ENCODE data around the gene P3H3. TPM values are rescaled to one million over a fixed set of nuclear protein-coding genes. Genes with fewer than 3 reads are reported as not detected.

P3H3 gene
- total and polyA plus RNA-seq, 9 of the 15 experiments (the other 6 are each of a cell fraction or from before 2014, with no cell fraction given) = 0.03 to 15.0 (median 4.8) TPM

DNA sequence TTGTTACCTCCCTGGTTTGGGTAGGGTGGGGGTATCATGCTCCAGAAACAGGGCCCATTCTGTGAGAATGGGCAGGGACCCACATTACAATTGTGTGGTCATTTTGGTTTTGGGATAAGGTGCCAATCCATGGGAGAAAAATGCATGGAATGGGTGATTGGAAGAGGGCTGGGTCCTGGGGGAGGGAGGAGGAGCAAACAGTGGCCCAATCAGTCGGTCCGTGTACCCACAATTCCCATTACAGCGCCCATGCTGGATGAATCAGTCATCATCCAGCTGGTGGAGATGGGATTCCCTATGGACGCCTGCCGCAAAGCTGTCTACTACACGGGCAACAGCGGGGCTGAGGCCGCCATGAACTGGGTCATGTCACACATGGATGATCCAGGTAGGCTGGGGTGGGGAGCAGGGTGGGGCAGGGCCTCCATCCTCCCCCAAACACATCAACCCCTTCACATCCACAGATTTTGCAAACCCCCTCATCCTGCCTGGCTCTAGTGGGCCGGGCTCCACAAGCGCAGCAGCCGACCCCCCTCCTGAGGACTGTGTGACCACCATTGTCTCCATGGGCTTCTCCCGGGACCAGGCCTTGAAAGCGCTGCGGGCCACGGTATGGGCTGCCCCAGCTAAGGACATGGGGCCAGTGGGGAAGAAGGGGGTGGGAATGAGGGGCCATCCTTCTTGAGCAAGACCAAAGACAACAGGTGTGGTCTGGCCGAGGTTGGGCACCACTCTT is 35.5 kb downstream of the P3H3 start:
- no peaks in the 10 kb centered on the region for H3K9me3 ChIP-seq (replicated peaks; ENCODE audit: control insufficient read depth, insufficient read depth, low read depth, low read length)
- H3K4me3 ChIP-seq = no peak overlapping the region
- no peak overlapping the region for H3K4me2 ChIP-seq (ENCODE audit: insufficient read depth, low read length)
- ChIA-PET POLR2A (interaction anchor here (0.9 to 11.3 kb wide), 3 partner anchors 8 to 10 kb away, joined by 3 to 174 read pairs (median 4); partner anchors contain the start of genes CDCA3, SPSB2 and USP5), CTCF (ENCODE audit: low intra/inter-chr PET ratio) (no interaction called here)
- no peak overlapping the region for H2AFZ ChIP-seq (ENCODE audit: low read depth, low read length)
- H3K9ac ChIP-seq (ENCODE audit: insufficient read depth in 1 of 2, low read depth in 2 of 2, low read length in 2 of 2) = no peak overlapping the region; a peak in 1 of 4 replicates
- intact Hi-C loops (cut with micrococcal nuclease) = no loop called here
- no peak overlapping the region for H3K27ac ChIP-seq (ENCODE audit: extremely low read depth, low read depth, low read length)
- peaks cover 71% of the 10 kb centered on the region; the same call in 2 of the 3 replicates for H3K36me3 ChIP-seq (ENCODE audit: control insufficient read depth, insufficient read depth, low read length)
- no peaks in the 10 kb centered on the region for H3K27me3 ChIP-seq (ENCODE audit: control insufficient read depth in 2 of 2, insufficient read depth in 2 of 2, low read length in 2 of 2)
- in situ Hi-C loops (cut with MboI) = no loop called here
- H3K79me2 ChIP-seq (ENCODE audit: control insufficient read depth, insufficient read depth, low read length) = peaks cover 19% of the 10 kb centered on the region
- FAIRE-seq = no peak
- ATAC-seq = no peak
- H4K20me1 ChIP-seq (replicated peaks; ENCODE audit: control insufficient read depth, insufficient read depth, low read length) = peaks cover 9% of the 10 kb centered on the region; the same call in 1 of the 2 replicates
- no TSS peak for BruUV-seq (replicated peaks)
- 92% methylated on average over 7 of the region's 16 CpGs for WGBS (ENCODE audit: insufficient coverage, low coverage, missing lambda C conversion rate)
- no peaks in the 10 kb centered on the region for H3K9me1 ChIP-seq (ENCODE audit: control insufficient read depth, insufficient read depth, low read length)
- DNase-seq (ENCODE audit: extremely low read depth in 1 of 4, low spot score in 3 of 4) = no peak
- H3K4me1 ChIP-seq (replicated peaks in 1 of 2; ENCODE audit: control insufficient read depth in 2 of 2, insufficient read depth in 2 of 2, low read length in 2 of 2) = peaks cover 14 to 23% of the 10 kb centered on the region in 2 experiments; a peak in 4 of 5 replicates
- TF ChIP-seq NCOR1 (IDR thresholded peaks at IDR 0.05) (no peak), ARID1B (IDR thresholded peaks at IDR 0.05) (no peak), ZNF589 (CRISPR knock-in tag; IDR thresholded peaks at IDR 0.05; ENCODE audit: low read depth) (no peak), SRSF7 (optimal IDR thresholded peaks at IDR 0.05; ENCODE audit: low read depth, low read length) (no peak), MIER1 (IDR thresholded peaks at IDR 0.05; ENCODE audit: low read depth) (no peak), MTA2 (IDR thresholded peaks at IDR 0.05; ENCODE audit: low read depth) (no peak), RFX5 (IDR thresholded peaks at IDR 0.05; ENCODE audit: low read depth, low read length) (no peak), ZFP1 (CRISPR knock-in tag; IDR thresholded peaks at IDR 0.05) (no peak), THRAP3 (IDR thresholded peaks at IDR 0.05; ENCODE audit: borderline replicate concordance) (no peak)
- TF ChIP-seq, protein P1, sequence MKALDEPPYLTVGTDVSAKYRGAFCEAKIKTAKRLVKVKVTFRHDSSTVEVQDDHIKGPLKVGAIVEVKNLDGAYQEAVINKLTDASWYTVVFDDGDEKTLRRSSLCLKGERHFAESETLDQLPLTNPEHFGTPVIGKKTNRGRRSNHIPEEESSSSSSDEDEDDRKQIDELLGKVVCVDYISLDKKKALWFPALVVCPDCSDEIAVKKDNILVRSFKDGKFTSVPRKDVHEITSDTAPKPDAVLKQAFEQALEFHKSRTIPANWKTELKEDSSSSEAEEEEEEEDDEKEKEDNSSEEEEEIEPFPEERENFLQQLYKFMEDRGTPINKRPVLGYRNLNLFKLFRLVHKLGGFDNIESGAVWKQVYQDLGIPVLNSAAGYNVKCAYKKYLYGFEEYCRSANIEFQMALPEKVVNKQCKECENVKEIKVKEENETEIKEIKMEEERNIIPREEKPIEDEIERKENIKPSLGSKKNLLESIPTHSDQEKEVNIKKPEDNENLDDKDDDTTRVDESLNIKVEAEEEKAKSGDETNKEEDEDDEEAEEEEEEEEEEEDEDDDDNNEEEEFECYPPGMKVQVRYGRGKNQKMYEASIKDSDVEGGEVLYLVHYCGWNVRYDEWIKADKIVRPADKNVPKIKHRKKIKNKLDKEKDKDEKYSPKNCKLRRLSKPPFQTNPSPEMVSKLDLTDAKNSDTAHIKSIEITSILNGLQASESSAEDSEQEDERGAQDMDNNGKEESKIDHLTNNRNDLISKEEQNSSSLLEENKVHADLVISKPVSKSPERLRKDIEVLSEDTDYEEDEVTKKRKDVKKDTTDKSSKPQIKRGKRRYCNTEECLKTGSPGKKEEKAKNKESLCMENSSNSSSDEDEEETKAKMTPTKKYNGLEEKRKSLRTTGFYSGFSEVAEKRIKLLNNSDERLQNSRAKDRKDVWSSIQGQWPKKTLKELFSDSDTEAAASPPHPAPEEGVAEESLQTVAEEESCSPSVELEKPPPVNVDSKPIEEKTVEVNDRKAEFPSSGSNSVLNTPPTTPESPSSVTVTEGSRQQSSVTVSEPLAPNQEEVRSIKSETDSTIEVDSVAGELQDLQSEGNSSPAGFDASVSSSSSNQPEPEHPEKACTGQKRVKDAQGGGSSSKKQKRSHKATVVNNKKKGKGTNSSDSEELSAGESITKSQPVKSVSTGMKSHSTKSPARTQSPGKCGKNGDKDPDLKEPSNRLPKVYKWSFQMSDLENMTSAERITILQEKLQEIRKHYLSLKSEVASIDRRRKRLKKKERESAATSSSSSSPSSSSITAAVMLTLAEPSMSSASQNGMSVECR (CRISPR knock-in tag; IDR thresholded peaks at IDR 0.05) = no peak
- TF ChIP-seq, protein P2, sequence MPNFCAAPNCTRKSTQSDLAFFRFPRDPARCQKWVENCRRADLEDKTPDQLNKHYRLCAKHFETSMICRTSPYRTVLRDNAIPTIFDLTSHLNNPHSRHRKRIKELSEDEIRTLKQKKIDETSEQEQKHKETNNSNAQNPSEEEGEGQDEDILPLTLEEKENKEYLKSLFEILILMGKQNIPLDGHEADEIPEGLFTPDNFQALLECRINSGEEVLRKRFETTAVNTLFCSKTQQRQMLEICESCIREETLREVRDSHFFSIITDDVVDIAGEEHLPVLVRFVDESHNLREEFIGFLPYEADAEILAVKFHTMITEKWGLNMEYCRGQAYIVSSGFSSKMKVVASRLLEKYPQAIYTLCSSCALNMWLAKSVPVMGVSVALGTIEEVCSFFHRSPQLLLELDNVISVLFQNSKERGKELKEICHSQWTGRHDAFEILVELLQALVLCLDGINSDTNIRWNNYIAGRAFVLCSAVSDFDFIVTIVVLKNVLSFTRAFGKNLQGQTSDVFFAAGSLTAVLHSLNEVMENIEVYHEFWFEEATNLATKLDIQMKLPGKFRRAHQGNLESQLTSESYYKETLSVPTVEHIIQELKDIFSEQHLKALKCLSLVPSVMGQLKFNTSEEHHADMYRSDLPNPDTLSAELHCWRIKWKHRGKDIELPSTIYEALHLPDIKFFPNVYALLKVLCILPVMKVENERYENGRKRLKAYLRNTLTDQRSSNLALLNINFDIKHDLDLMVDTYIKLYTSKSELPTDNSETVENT (CRISPR knock-in tag; IDR thresholded peaks at IDR 0.05) = no peak
- TF ChIP-seq, protein P3, sequence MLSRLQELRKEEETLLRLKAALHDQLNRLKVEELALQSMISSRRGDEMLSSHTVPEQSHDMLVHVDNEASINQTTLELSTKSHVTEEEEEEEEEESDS (CRISPR knock-in tag; IDR thresholded peaks at IDR 0.05) = no peak
- TF ChIP-seq, protein P4, sequence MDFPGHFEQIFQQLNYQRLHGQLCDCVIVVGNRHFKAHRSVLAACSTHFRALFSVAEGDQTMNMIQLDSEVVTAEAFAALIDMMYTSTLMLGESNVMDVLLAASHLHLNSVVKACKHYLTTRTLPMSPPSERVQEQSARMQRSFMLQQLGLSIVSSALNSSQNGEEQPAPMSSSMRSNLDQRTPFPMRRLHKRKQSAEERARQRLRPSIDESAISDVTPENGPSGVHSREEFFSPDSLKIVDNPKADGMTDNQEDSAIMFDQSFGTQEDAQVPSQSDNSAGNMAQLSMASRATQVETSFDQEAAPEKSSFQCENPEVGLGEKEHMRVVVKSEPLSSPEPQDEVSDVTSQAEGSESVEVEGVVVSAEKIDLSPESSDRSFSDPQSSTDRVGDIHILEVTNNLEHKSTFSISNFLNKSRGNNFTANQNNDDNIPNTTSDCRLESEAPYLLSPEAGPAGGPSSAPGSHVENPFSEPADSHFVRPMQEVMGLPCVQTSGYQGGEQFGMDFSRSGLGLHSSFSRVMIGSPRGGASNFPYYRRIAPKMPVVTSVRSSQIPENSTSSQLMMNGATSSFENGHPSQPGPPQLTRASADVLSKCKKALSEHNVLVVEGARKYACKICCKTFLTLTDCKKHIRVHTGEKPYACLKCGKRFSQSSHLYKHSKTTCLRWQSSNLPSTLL (IDR thresholded peaks at IDR 0.05) = no peak

All from K562 (cell line).